ENCODE measurements around the gene RAB11FIP5. TPM values are rescaled to one million over a fixed set of nuclear protein-coding genes. Genes with fewer than 3 reads are reported as not detected.

RAB11FIP5 gene
- 59.0 and 65.0 TPM in 2 replicates for total RNA-seq

GRCh38 chr2:73112913-73113854 lies at the start of gene RAB11FIP5:
RAB11FIP5 (minus strand) TSS chr2:73112948; CDS start chr2:73112777, 171 bp downstream.

GRCh38 chr2:73071360-73072128 lies 41.2 kb downstream of the RAB11FIP5 start, which contains the start of gene SFXN5:
SFXN5 (minus strand) TSS chr2:73071712; CDS start chr2:73071705, 7 bp downstream.

Other genes with a start within 250 kb of the RAB11FIP5 start
- gene SPR, start 225.5 kb downstream of the RAB11FIP5 start, total RNA-seq, result 37.6 and 38.9 TPM in 2 replicates
- not detected in 2 replicates for gene EMX1, start 195.4 kb downstream of the RAB11FIP5 start, total RNA-seq
- 8.1 and 8.4 TPM in 2 replicates for gene SFXN5, start 41.2 kb downstream of the RAB11FIP5 start, total RNA-seq
- not detected in 2 replicates for gene NOTO, start 89.6 kb upstream of the RAB11FIP5 start, total RNA-seq
- gene SMYD5, start 101.3 kb upstream of the RAB11FIP5 start, total RNA-seq, result 20.0 and 20.6 TPM in 2 replicates
- gene PRADC1, start 120.3 kb upstream of the RAB11FIP5 start, total RNA-seq, result 35.4 and 45.8 TPM in 2 replicates
- gene CCT7, start 121.4 kb upstream of the RAB11FIP5 start, total RNA-seq, result 488 and 490 TPM in 2 replicates
- 0.05 and 0.07 TPM in 2 replicates for gene FBXO41, start 171.5 kb upstream of the RAB11FIP5 start, total RNA-seq
- gene EGR4, start 180.6 kb upstream of the RAB11FIP5 start, total RNA-seq, result not detected in 2 replicates